Keratinocyte (primary cell): ENCODE measurements around the gene SLC34A2. TPM values are rescaled to one million over a fixed set of nuclear protein-coding genes. Genes with fewer than 3 reads are reported as not detected.

Experiments used
- DNase-seq: peaks from one replicate; pipeline ENCODE4 v3.0.0-alpha.2; 2011; ENCODE audit warnings: low read depth, missing footprints, low spot score
- FAIRE-seq: peaks from 2 replicates; lab custom pipeline; 2011; peaks lifted over from hg19 to GRCh38; lab: Jason Lieb, UNC
- H2AFZ ChIP-seq: 2 replicates; pipeline ENCODE4 v1.6.0; 2012; ENCODE audit warnings: low read length, control low read depth, inconsistent platforms; ENCODE audit not compliant: control insufficient read depth
- H3K27ac ChIP-seq: 2 replicates; pipeline ENCODE4 v1.5.1; 2011; ENCODE audit warnings: low read length; ENCODE audit not compliant: control insufficient read depth, insufficient read depth
- H3K27me3 ChIP-seq: 3 replicates; pipeline ENCODE4 v1.6.0; 2011; ENCODE audit warnings: low read length; ENCODE audit not compliant: control insufficient read depth, insufficient read depth; ENCODE audit errors: extremely low read depth
- H3K36me3 ChIP-seq, 2 experiments: 2 replicates in 1 of 2; 3 replicates in 1 of 2; pipeline ENCODE4 v1.5.1; 2011; ENCODE audit warnings: low read length in 2 of 2, mild to moderate bottlenecking in 1 of 2; ENCODE audit not compliant: control insufficient read depth in 2 of 2, insufficient read depth in 2 of 2; ENCODE audit errors: extremely low read depth in 1 of 2
- H3K4me1 ChIP-seq: 3 replicates; pipeline ENCODE4 v1.5.1; 2011; ENCODE audit warnings: low read length; ENCODE audit not compliant: control insufficient read depth, insufficient read depth; ENCODE audit errors: extremely low read depth
- H3K4me2 ChIP-seq: 3 replicates; pipeline ENCODE4 v1.6.0; 2011; ENCODE audit warnings: low read depth, low read length; ENCODE audit not compliant: control insufficient read depth, insufficient read depth; ENCODE audit errors: extremely low read depth
- H3K4me3 ChIP-seq, 3 experiments: fragments of 200-600 bp in 1 of 3; sonication (generic) in 1 of 3; 2 replicates in 2 of 3; 3 replicates in 1 of 3; pipeline ENCODE4 v1.5.1; 2011 to 2016; ENCODE audit warnings: low read length in 3 of 3, mild to moderate bottlenecking in 3 of 3, control low read depth in 2 of 3, inconsistent platforms in 1 of 3, low read depth in 1 of 3, mixed read lengths in 1 of 3, mixed run types in 1 of 3, moderate library complexity in 1 of 3; ENCODE audit not compliant: control insufficient read depth in 2 of 3, insufficient read depth in 2 of 3; ENCODE audit errors: extremely low read depth in 1 of 3
- H3K79me2 ChIP-seq: 2 replicates; pipeline ENCODE4 v1.6.0; 2012; ENCODE audit warnings: low read length; ENCODE audit not compliant: control insufficient read depth, insufficient read depth
- H3K9ac ChIP-seq: 3 replicates; pipeline ENCODE4 v1.6.0; 2011; ENCODE audit warnings: low read length; ENCODE audit not compliant: control insufficient read depth, insufficient read depth; ENCODE audit errors: extremely low read depth
- H3K9me1 ChIP-seq: 3 replicates; pipeline ENCODE4 v1.6.0; 2011; ENCODE audit warnings: low read length; ENCODE audit not compliant: control insufficient read depth, insufficient read depth; ENCODE audit errors: extremely low read depth
- H3K9me3 ChIP-seq: 2 replicates; pipeline ENCODE4 v1.5.1; 2012; ENCODE audit warnings: low read depth, low read length; ENCODE audit not compliant: control insufficient read depth
- H4K20me1 ChIP-seq: 3 replicates; pipeline ENCODE4 v1.6.0; 2011; ENCODE audit warnings: low read length; ENCODE audit not compliant: control insufficient read depth, insufficient read depth; ENCODE audit errors: extremely low read depth
- CTCF ChIP-seq, 3 experiments: IDR thresholded peaks in 1 of 3; conservative IDR thresholded peaks in 1 of 3; optimal IDR thresholded peaks in 1 of 3; 2 replicates in 2 of 3; 3 replicates in 1 of 3; pipeline versions ENCODE3 to v1.5.1; 2011; ENCODE audit warnings: low read length in 3 of 3, mild to moderate bottlenecking in 3 of 3, moderate library complexity in 2 of 3, control low read depth in 1 of 3, inconsistent platforms in 1 of 3; ENCODE audit not compliant: insufficient read depth in 2 of 3; ENCODE audit errors: extremely low read depth in 1 of 3
- EZH2 ChIP-seq: IDR thresholded peaks from one replicate; pipeline ENCODE4 v1.6.1; 2012; ENCODE audit warnings: inconsistent platforms, mild to moderate bottlenecking, low read length, moderate library complexity
- dilution Hi-C: fragments of 300-500 bp; cut with MboI; formaldehyde crosslinking; loops from one replicate; pipeline ENCODE4 v1.7.0; 2020; ENCODE audit warnings: low sequenced_read_pairs; ENCODE audit not compliant: extremely low pct_ligation_motif_present
- polyA minus RNA-seq, 3 experiments: library from RNA; depleted of rRNA, polyadenylated mRNA; stranded (reverse); fragments of >200 nt; gene quantifications; 1 replicate in 1 of 3; 2 replicates in 1 of 3; 3 replicates in 1 of 3; pipeline ENCODE4 v1.2.3, GENCODE V29; 2011
- polyA plus RNA-seq, 5 experiments: library from polyadenylated mRNA; depleted of rRNA in 3 of 5; stranded (reverse) in 3 of 5; stranded (forward) in 1 of 5; unstranded in 1 of 5; fragments of >200 nt; gene quantifications; 1 replicate in 1 of 5; 2 replicates in 3 of 5; 3 replicates in 1 of 5; pipeline versions ENCODE4 v1.2.1 to v1.2.3, GENCODE V29; 2011 to 2012; ENCODE audit warnings: missing spikeins in 2 of 5, low read depth in 1 of 5, low replicate concordance in 1 of 5

Gene SLC34A2
- polyA plus RNA-seq (not detected in 3 replicates), polyA minus RNA-seq (0.22 TPM in 1 of 3 replicates, not detected in the others)
- polyA plus RNA-seq (2011; ENCODE audit: low read depth), result not detected
- not detected in 2 replicates for polyA plus RNA-seq (2011; cell fraction: cytosol; rRNA removed)
- not detected in 2 replicates for polyA plus RNA-seq (2011; cell fraction: nucleus; rRNA removed)
- not detected in 2 replicates for polyA plus RNA-seq (2012; ENCODE audit: low replicate concordance)
- not detected for polyA minus RNA-seq (2011; cell fraction: cytosol; rRNA and poly(A)+ RNA removed)
- not detected in 2 replicates for polyA minus RNA-seq (2011; cell fraction: nucleus; rRNA and poly(A)+ RNA removed)

- no peaks in the 10 kb centered on the region for H3K9me1 ChIP-seq
- H3K27me3 ChIP-seq, result peaks cover 41% of the 10 kb centered on the region
- H3K9ac ChIP-seq, result no peak within 1 kb of the TSS
- H3K9me3 ChIP-seq, result no peaks in the 10 kb centered on the region
- H3K27ac ChIP-seq, result no peak within 1 kb of the TSS
- peaks cover 6% of the 10 kb centered on the region for H3K4me1 ChIP-seq
- dilution Hi-C loops, result no loop called here
- H2AFZ ChIP-seq, result no peak within 1 kb of the TSS
- FAIRE-seq (no peak), DNase-seq (no peak)
- TF ChIP-seq CTCF (optimal IDR thresholded peaks at IDR 0.05 in 1 of 3, IDR thresholded peaks at IDR 0.05 in 1 of 3, conservative IDR thresholded peaks at IDR 0.05 in 1 of 3; ENCODE audit: extremely low read depth in 1 of 3, insufficient read depth in 2 of 3, low read length in 3 of 3) (no peak), EZH2 (peak; percentile 70)
- no peaks in the 10 kb centered on the region for H3K79me2 ChIP-seq
- no peaks in the 10 kb centered on the region for H3K36me3 ChIP-seq
- no peaks in the 10 kb centered on the region for H4K20me1 ChIP-seq
- peak within 1 kb of the TSS; percentile 65 for H3K4me2 ChIP-seq
- peak within 1 kb of the TSS in 2 of 3 experiments; percentile 4 to 38 for H3K4me3 ChIP-seq
These were observed at the start of gene SLC34A2 for GRCh38 chr4:25654971-25655963. Gene SLC34A2 (plus strand): TSS chr4:25655851. CDS start chr4:25662501, 6,650 bp downstream.

- Histone ChIP-seq H3K36me3 (no peaks in the 10 kb centered on the region), H3K9me3 (no peaks in the 10 kb centered on the region), H2AFZ (no peak overlapping the region), H3K9ac (no peak overlapping the region), H3K4me1 (no peaks in the 10 kb centered on the region), H3K9me1 (no peaks in the 10 kb centered on the region), H3K27me3 (no peaks in the 10 kb centered on the region), H4K20me1 (no peaks in the 10 kb centered on the region), H3K27ac (no peak overlapping the region), H3K4me3 (no peak overlapping the region), H3K79me2 (no peaks in the 10 kb centered on the region), H3K4me2 (no peak overlapping the region)
- FAIRE-seq, result no peak
- no peak for DNase-seq
- TF ChIP-seq EZH2 (no peak), CTCF (optimal IDR thresholded peaks at IDR 0.05 in 1 of 3, IDR thresholded peaks at IDR 0.05 in 1 of 3, conservative IDR thresholded peaks at IDR 0.05 in 1 of 3; ENCODE audit: extremely low read depth in 1 of 3, insufficient read depth in 2 of 3, low read length in 3 of 3) (no peak)
- dilution Hi-C loops, result no loop called here
These were observed 47.0 kb upstream of the SLC34A2 start for GRCh38 chr4:25608644-25609043.
